ENCODE results near the gene S100A16.
"Not testable (repeated sequence)": the region's sequence is repeated elsewhere in the genome, so short reads cannot be mapped to it uniquely, and the experiment has no call there.

Gene S100A16

GRCh38 chr1:153588033-153588432 lies 24.9 kb downstream of the S100A16 start:
- in situ Hi-C loops (cut with HindIII; ENCODE audit: low sequenced_read_pairs), result not testable (repeated sequence)

GRCh38 chr1:153587314-153587713 lies 25.6 kb downstream of the S100A16 start:
- in situ Hi-C loops (cut with HindIII; ENCODE audit: low sequenced_read_pairs), result no loop called here

- in situ Hi-C loops (cut with HindIII; ENCODE audit: low sequenced_read_pairs), result no loop called here
These were observed 26.6 kb downstream of the S100A16 start for GRCh38 chr1:153586347-153586746.

- in situ Hi-C loops (cut with HindIII; ENCODE audit: low sequenced_read_pairs), result no loop called here
These were observed 27.9 kb downstream of the S100A16 start for GRCh38 chr1:153585006-153585405.

- in situ Hi-C loops (cut with HindIII; ENCODE audit: low sequenced_read_pairs), result no loop called here
These were observed 29.0 kb downstream of the S100A16 start for GRCh38 chr1:153583976-153584375.

- in situ Hi-C loops (cut with HindIII; ENCODE audit: low sequenced_read_pairs), result not testable (repeated sequence)
These were observed 29.4 kb downstream of the S100A16 start for GRCh38 chr1:153583514-153583913.

- in situ Hi-C loops (cut with HindIII; ENCODE audit: low sequenced_read_pairs), result not testable (repeated sequence)
These were observed 30.1 kb downstream of the S100A16 start for GRCh38 chr1:153582836-153583235.

- in situ Hi-C loops (cut with HindIII; ENCODE audit: low sequenced_read_pairs), result loop anchor here (10.0 kb wide), 1 partner anchor 224 kb away; the partner anchor contains the start of gene S100A9
These were observed 34.0 kb downstream of the S100A16 start for GRCh38 chr1:153578936-153579335.

GRCh38 chr1:153578490-153578889 lies 34.4 kb downstream of the S100A16 start:
- in situ Hi-C loops (cut with HindIII; ENCODE audit: low sequenced_read_pairs), result loop anchor here (10.0 kb wide), 1 partner anchor 224 kb away; the partner anchor contains the start of gene S100A9

- in situ Hi-C loops (cut with HindIII; ENCODE audit: low sequenced_read_pairs), result loop anchor here (10.0 kb wide), 1 partner anchor 223 kb away; the partner anchor contains the start of gene S100A9
These were observed 35.3 kb downstream of the S100A16 start for GRCh38 chr1:153577624-153578051.

- in situ Hi-C loops (cut with HindIII; ENCODE audit: low sequenced_read_pairs), result loop anchor here (10.0 kb wide), 1 partner anchor 222 kb away; the partner anchor contains the start of gene S100A9
These were observed 35.8 kb downstream of the S100A16 start for GRCh38 chr1:153577138-153577537.

- in situ Hi-C loops (cut with HindIII; ENCODE audit: low sequenced_read_pairs), result loop anchor here (10.0 kb wide), 1 partner anchor 221 kb away; the partner anchor contains the start of gene S100A9
These were observed 37.4 kb downstream of the S100A16 start for GRCh38 chr1:153575497-153575896.

GRCh38 chr1:153575081-153575491 lies 37.9 kb downstream of the S100A16 start:
- in situ Hi-C loops (cut with HindIII; ENCODE audit: low sequenced_read_pairs), result loop anchor here (10.0 kb wide), 1 partner anchor 220 kb away; the partner anchor contains the start of gene S100A9

- in situ Hi-C loops (cut with HindIII; ENCODE audit: low sequenced_read_pairs), result loop anchor here (10.0 kb wide), 1 partner anchor 219 kb away; the partner anchor contains the start of gene S100A9
These were observed 39.6 kb downstream of the S100A16 start for GRCh38 chr1:153573351-153573750.

- in situ Hi-C loops (cut with HindIII; ENCODE audit: low sequenced_read_pairs), result loop anchor here (10.0 kb wide), 1 partner anchor 218 kb away; the partner anchor contains the start of gene S100A9
These were observed 40.3 kb downstream of the S100A16 start for GRCh38 chr1:153572569-153573015.

GRCh38 chr1:153571706-153572105 lies 41.2 kb downstream of the S100A16 start:
- in situ Hi-C loops (cut with HindIII; ENCODE audit: low sequenced_read_pairs), result loop anchor here (10.0 kb wide), 1 partner anchor 217 kb away; the partner anchor contains the start of gene S100A9

GRCh38 chr1:153570874-153571273 lies 42.1 kb downstream of the S100A16 start:
- in situ Hi-C loops (cut with HindIII; ENCODE audit: low sequenced_read_pairs), result loop anchor here (10.0 kb wide), 1 partner anchor 216 kb away; the partner anchor contains the start of gene S100A9

GRCh38 chr1:153569465-153569864 lies 43.5 kb downstream of the S100A16 start:
- in situ Hi-C loops (cut with HindIII; ENCODE audit: low sequenced_read_pairs), result no loop called here

GRCh38 chr1:153568367-153569099 lies 44.4 kb downstream of the S100A16 start:
- in situ Hi-C loops (cut with HindIII; ENCODE audit: low sequenced_read_pairs), result no loop called here

GRCh38 chr1:153567621-153568366 lies 45.1 kb downstream of the S100A16 start:
- in situ Hi-C loops (cut with HindIII; ENCODE audit: low sequenced_read_pairs), result no loop called here
